ENCODE measurements around the gene LAX1. TPM values are rescaled to one million over a fixed set of nuclear protein-coding genes. Genes with fewer than 3 reads are reported as not detected.

LAX1 gene
- total and polyA plus RNA-seq, 10 of the 15 experiments (the other 5 are each of a cell fraction or from before 2014, with no cell fraction given) = 2.1 to 15.0 (median 9.0) TPM

- POLR2A ChIA-PET = no interaction called here
- H3K9me3 ChIP-seq (replicated peaks; ENCODE audit: control insufficient read depth, insufficient read depth, low read length) = no peaks in the 10 kb centered on the region
- TF ChIP-seq BCL3 (IDR thresholded peaks at IDR 0.05; ENCODE audit: borderline replicate concordance, insufficient read depth, low read depth, low read length, poor library complexity, severe bottlenecking) = no peak
- no peak for TF ChIP-seq EED (IDR thresholded peaks at IDR 0.05; ENCODE audit: low read depth)
- TF ChIP-seq, protein P1, sequence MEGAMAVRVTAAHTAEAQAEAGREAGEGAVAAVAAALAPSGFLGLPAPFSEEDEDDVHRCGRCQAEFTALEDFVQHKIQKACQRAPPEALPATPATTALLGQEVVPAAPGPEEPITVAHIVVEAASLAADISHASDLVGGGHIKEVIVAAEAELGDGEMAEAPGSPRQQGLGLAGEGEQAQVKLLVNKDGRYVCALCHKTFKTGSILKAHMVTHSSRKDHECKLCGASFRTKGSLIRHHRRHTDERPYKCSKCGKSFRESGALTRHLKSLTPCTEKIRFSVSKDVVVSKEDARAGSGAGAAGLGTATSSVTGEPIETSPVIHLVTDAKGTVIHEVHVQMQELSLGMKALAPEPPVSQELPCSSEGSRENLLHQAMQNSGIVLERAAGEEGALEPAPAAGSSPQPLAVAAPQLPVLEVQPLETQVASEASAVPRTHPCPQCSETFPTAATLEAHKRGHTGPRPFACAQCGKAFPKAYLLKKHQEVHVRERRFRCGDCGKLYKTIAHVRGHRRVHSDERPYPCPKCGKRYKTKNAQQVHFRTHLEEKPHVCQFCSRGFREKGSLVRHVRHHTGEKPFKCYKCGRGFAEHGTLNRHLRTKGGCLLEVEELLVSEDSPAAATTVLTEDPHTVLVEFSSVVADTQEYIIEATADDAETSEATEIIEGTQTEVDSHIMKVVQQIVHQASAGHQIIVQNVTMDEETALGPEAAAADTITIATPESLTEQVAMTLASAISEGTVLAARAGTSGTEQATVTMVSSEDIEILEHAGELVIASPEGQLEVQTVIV (IDR thresholded peaks at IDR 0.05; ENCODE audit: borderline replicate concordance, partially characterized antibody) = no peak
- TF ChIP-seq RB1 (IDR thresholded peaks at IDR 0.05; ENCODE audit: borderline replicate concordance) = no peak
- TF ChIP-seq KLF5 (IDR thresholded peaks at IDR 0.05; ENCODE audit: partially characterized antibody) = no peak
- no peak for TF ChIP-seq ETV6 (conservative IDR thresholded peaks at IDR 0.05 in 1 of 2, IDR thresholded peaks at IDR 0.05 in 1 of 2; ENCODE audit: borderline replicate concordance in 1 of 2, low read depth in 1 of 2)
- TF ChIP-seq POLR2A (IDR thresholded peaks at IDR 0.05; ENCODE audit: low read depth, low read length) = no peak
- TF ChIP-seq IKZF2 (IDR thresholded peaks at IDR 0.05) = no peak
- no peak for TF ChIP-seq HDAC6 (IDR thresholded peaks at IDR 0.05; ENCODE audit: unreplicated experiment)
- TF ChIP-seq, protein P2, sequence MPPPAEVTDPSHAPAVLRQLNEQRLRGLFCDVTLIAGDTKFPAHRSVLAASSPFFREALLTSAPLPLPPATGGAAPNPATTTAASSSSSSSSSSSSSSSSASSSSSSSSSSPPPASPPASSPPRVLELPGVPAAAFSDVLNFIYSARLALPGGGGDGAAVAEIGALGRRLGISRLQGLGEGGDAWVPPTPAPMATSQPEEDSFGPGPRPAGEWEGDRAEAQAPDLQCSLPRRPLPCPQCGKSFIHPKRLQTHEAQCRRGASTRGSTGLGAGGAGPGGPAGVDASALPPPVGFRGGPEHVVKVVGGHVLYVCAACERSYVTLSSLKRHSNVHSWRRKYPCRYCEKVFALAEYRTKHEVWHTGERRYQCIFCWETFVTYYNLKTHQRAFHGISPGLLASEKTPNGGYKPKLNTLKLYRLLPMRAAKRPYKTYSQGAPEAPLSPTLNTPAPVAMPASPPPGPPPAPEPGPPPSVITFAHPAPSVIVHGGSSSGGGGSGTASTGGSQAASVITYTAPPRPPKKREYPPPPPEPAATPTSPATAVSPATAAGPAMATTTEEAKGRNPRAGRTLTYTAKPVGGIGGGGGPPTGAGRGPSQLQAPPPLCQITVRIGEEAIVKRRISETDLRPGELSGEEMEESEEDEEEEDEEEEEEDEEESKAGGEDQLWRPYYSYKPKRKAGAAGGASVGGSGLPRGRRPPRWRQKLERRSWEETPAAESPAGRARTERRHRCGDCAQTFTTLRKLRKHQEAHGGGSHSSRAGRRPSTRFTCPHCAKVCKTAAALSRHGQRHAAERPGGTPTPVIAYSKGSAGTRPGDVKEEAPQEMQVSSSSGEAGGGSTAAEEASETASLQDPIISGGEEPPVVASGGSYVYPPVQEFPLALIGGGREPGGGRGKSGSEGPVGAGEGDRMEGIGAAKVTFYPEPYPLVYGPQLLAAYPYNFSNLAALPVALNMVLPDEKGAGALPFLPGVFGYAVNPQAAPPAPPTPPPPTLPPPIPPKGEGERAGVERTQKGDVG (CRISPR knock-in tag; IDR thresholded peaks at IDR 0.05) = no peak
- no peak for TF ChIP-seq ZNF687 (IDR thresholded peaks at IDR 0.05)
Measured at GRCh38 chr1:203813581-203814341, 48.8 kb downstream of the LAX1 start.

More at GRCh38 chr1:203813581-203814341, 48.8 kb downstream of the LAX1 start:
- ChIA-PET CTCF (interaction anchor here (0.6 kb wide), 1 partner anchor 30 kb away, joined by 3 read pairs; no protein-coding TSS in a partner anchor), SMC1A (ENCODE audit: uncharacterized antibody, unreplicated experiment) (interaction anchor here (0.6 kb wide), 1 partner anchor 18 kb away, joined by 3 read pairs; the partner anchor contains the start of genes ZBED6 and ZC3H11A), RAD21 (ENCODE audit: unreplicated experiment) (interaction anchor here (0.6 kb wide), 1 partner anchor 476 kb away, joined by 3 read pairs; no protein-coding TSS in a partner anchor)
- 100% methylated on average over 2 of the region's 2 CpGs for WGBS (ENCODE audit: insufficient coverage, insufficient replicate concordance, low lambda C conversion rate, missing lambda C conversion rate)
- Histone ChIP-seq H3K9ac (ENCODE audit: control insufficient read depth, insufficient read depth, low read length) (no peak overlapping the region), H2AFZ (ENCODE audit: control insufficient read depth, low read depth, low read length) (no peak overlapping the region), H3K4me2 (ENCODE audit: control insufficient read depth, insufficient read depth) (no peak overlapping the region), H3K4me1 (ENCODE audit: control insufficient read depth, insufficient read depth, low read length) (no peaks in the 10 kb centered on the region), H3K27ac (ENCODE audit: control insufficient read depth, insufficient read depth) (no peak overlapping the region), H3K27me3 (replicated peaks in 1 of 2; ENCODE audit: control insufficient read depth in 2 of 2, insufficient read depth in 2 of 2, low read length in 1 of 2) (no peaks in the 10 kb centered on the region), H4K20me1 (ENCODE audit: control insufficient read depth, insufficient read depth) (no peaks in the 10 kb centered on the region), H3K79me2 (ENCODE audit: control insufficient read depth, insufficient read depth, low read length) (peaks cover 2% of the 10 kb centered on the region), H3K4me3 (no peak overlapping the region), H3K36me3 (ENCODE audit: control insufficient read depth in 2 of 2, insufficient read depth in 2 of 2, low read length in 1 of 2) (peaks cover 0 to 20% of the 10 kb centered on the region in 2 experiments)
- DNase-seq (ENCODE audit: low read depth, low spot score) = no peak
- intact Hi-C loops (cut with micrococcal nuclease; ENCODE audit: unreplicated experiment) = no loop called here
- ATAC-seq = no peak
- in situ Hi-C loops (cut with MboI) = no loop called here
- FAIRE-seq = no peak
- BruUV-seq (replicated peaks) = no TSS peak

Measured in GM12878 (cell line).